Measurements from ENCODE around the gene DNAH14. TPM values are rescaled to one million over a fixed set of nuclear protein-coding genes. Genes with fewer than 3 reads are reported as not detected.

Gene DNAH14
- total RNA-seq, 1 experiment from 2014 or later, result 39.7 TPM

GRCh38 chr1:225364439-225364838 lies 435.0 kb downstream of the DNAH14 start:
- Histone ChIP-seq H3K23ac (ENCODE audit: insufficient read length, low read depth, low read length) (no peak overlapping the region), H3K23me2 (ENCODE audit: insufficient read length, low read depth, low read length, poor library complexity, severe bottlenecking) (no peaks in the 10 kb centered on the region), H4K5ac (ENCODE audit: insufficient read length, low read depth, low read length) (no peak overlapping the region), H4K20me1 (ENCODE audit: control insufficient read depth, insufficient read depth, insufficient read length) (no peaks in the 10 kb centered on the region), H4K8ac (replicated peaks; ENCODE audit: insufficient read length, low read depth, low read length) (no peak overlapping the region), H2BK5ac (ENCODE audit: insufficient read length, low read length) (no peak overlapping the region), H3K9ac (ENCODE audit: extremely low read depth, insufficient read length, low read length) (no peak overlapping the region), H2AK5ac (ENCODE audit: insufficient read length, low read length) (no peak overlapping the region), H2AFZ (ENCODE audit: low read length) (no peak overlapping the region), H3K18ac (ENCODE audit: insufficient read length, low read depth, low read length) (no peak overlapping the region), H3K79me1 (ENCODE audit: insufficient read depth, low read depth, low read length, poor library complexity, severe bottlenecking) (no peaks in the 10 kb centered on the region), H3K9me3 (ENCODE audit: control insufficient read depth, low read depth, low read length) (no peaks in the 10 kb centered on the region), H3K56ac (ENCODE audit: insufficient read length, low read depth, low read length) (no peak overlapping the region), H3K14ac (ENCODE audit: insufficient read depth, low read length) (no peak overlapping the region), H2BK12ac (ENCODE audit: insufficient read length, low read depth, low read length) (no peak overlapping the region), H3T11ph (ENCODE audit: low read length) (no peak overlapping the region), H3K79me2 (ENCODE audit: insufficient read depth, low read length) (no peaks in the 10 kb centered on the region), H2BK20ac (ENCODE audit: low read depth, low read length, poor library complexity, severe bottlenecking) (no peak overlapping the region), H4K91ac (ENCODE audit: insufficient read length, low read depth, low read length) (no peak overlapping the region), H3K27me3 (ENCODE audit: insufficient read depth, low read length) (peaks cover 10% of the 10 kb centered on the region; the same call in 1 of the 2 replicates), H3K4ac (ENCODE audit: low read depth, low read length) (no peak overlapping the region), H2BK15ac (ENCODE audit: low read depth, low read length) (no peak overlapping the region), H3K27ac (ENCODE audit: insufficient read length, low read depth, low read length) (no peak overlapping the region), H2BK120ac (ENCODE audit: low read depth, low read length, poor library complexity, severe bottlenecking) (no peak overlapping the region), H3K4me2 (ENCODE audit: insufficient read depth, insufficient read length, low read length) (no peak overlapping the region), H3K4me1 (ENCODE audit: insufficient read depth, low read length) (no peaks in the 10 kb centered on the region)
- Mint-ChIP-seq H3K4me1 (peaks cover 0 to 9% of the 10 kb centered on the region in 2 experiments; a peak in 2 of 4 replicates), H3K27me3 (ENCODE audit: low read depth) (peaks cover 41% of the 10 kb centered on the region), H3K9me3 (no peaks in the 10 kb centered on the region), H3K36me3 (ENCODE audit: insufficient read depth in 1 of 3, low read depth in 3 of 3) (no peaks in the 10 kb centered on the region), H3K4me3 (no peak overlapping the region), H3K27ac (no peak overlapping the region)
- DNase-seq, result no peak
- TF ChIP-seq CTCF (conservative IDR thresholded peaks at IDR 0.05), result no peak
- WGBS (ENCODE audit: extremely low coverage, insufficient read length, low lambda C conversion rate), result no CpG with 5 or more reads among the region's 6 CpGs
